Measurements from ENCODE around the gene SLC17A5.

SLC17A5 gene

DNA sequence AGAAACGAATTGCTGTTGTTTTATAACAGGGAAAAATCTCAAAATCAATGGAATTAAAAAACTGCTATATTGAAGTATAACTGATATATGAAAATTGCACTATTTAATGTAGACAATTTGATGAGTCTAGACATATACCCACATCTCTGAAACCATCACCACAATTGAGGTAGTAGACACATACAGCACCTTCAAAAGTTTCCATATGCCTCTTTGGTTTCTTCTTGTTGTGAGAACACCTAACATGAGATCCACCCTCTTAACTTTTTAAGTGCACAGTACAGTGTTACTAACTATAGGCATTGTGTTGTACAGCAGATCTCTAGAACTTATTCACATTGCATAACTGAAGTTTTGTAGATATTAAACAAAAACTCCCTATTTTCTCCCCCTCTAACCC, 14.0 kb upstream of the SLC17A5 start:
- Mint-ChIP-seq H3K27ac (no peak overlapping the region), H3K36me3 (ENCODE audit: low read depth) (no peaks in the 10 kb centered on the region), H3K27me3 (ENCODE audit: low read depth, poor library complexity) (peaks cover 26% of the 10 kb centered on the region), H3K9me3 (no peaks in the 10 kb centered on the region), H3K4me3 (no peak overlapping the region), H3K4me1 (no peaks in the 10 kb centered on the region)
- TF ChIP-seq, protein P1, sequence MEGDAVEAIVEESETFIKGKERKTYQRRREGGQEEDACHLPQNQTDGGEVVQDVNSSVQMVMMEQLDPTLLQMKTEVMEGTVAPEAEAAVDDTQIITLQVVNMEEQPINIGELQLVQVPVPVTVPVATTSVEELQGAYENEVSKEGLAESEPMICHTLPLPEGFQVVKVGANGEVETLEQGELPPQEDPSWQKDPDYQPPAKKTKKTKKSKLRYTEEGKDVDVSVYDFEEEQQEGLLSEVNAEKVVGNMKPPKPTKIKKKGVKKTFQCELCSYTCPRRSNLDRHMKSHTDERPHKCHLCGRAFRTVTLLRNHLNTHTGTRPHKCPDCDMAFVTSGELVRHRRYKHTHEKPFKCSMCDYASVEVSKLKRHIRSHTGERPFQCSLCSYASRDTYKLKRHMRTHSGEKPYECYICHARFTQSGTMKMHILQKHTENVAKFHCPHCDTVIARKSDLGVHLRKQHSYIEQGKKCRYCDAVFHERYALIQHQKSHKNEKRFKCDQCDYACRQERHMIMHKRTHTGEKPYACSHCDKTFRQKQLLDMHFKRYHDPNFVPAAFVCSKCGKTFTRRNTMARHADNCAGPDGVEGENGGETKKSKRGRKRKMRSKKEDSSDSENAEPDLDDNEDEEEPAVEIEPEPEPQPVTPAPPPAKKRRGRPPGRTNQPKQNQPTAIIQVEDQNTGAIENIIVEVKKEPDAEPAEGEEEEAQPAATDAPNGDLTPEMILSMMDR (IDR thresholded peaks at IDR 0.05), result no peak
- DNase-seq, result no peak

DNA sequence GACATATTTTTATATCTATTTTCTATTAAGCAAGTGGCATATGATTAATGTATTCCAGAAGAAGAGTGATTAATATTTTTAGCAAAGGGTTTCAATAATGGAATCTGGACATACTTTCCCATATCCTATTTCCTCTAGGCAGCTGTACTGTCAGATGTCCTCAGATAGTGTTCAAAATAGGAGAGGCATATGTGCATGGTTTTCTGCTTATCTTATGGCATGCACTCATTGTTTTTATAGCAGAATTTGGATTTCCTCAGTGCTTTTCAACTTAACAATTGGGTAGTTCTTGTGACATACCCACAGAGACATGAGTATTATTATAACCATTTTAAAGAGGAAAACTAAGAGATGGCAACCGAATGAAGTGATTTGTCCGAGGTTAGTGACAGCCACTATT, 12.6 kb upstream of the SLC17A5 start:
- Mint-ChIP-seq H3K36me3 (ENCODE audit: low read depth) (no peaks in the 10 kb centered on the region), H3K27ac (no peak overlapping the region), H3K9me3 (peaks cover 5% of the 10 kb centered on the region), H3K4me3 (no peak overlapping the region), H3K27me3 (ENCODE audit: low read depth, poor library complexity) (peaks cover 26% of the 10 kb centered on the region), H3K4me1 (no peaks in the 10 kb centered on the region)
- TF ChIP-seq, protein P1 (IDR thresholded peaks at IDR 0.05), result no peak
- no peak for DNase-seq

DNA sequence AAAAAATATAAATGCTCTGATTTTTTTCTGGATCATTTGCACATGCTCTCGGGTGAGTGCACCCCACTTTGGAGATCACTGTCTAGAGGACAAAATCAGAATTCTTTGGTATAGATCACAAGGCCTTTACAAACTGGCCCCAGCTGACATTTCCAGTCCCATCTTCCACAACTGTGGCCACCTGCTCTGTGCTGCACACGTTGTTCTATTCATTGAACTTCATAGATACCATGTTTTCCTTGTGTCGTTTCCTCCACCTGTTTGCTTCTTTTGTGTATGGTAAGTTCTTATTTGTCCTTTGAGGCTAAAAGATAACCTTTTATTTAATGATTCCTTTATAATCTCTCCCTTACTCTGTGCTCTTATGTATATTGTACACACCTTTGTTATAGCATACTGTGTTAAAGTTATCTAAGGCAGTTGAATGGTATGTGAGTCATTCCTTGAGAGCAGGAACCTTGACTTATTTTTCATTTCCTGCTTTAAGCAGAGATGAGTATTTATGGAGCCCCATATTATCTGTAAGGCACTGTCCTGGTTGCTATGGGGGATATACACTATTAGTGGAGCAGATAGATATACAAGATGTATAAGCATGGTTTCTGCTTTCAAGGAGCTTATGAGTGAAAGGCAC, 12.0 kb upstream of the SLC17A5 start:
- DNase-seq, result no peak
- H3K9me3 Mint-ChIP-seq, result peaks cover 5% of the 10 kb centered on the region
- no peak overlapping the region for H3K27ac Mint-ChIP-seq
- no peaks in the 10 kb centered on the region for H3K36me3 Mint-ChIP-seq (ENCODE audit: low read depth)
- H3K4me1 Mint-ChIP-seq, result no peaks in the 10 kb centered on the region
- H3K27me3 Mint-ChIP-seq (ENCODE audit: low read depth, poor library complexity), result peaks cover 26% of the 10 kb centered on the region
- TF ChIP-seq, protein P1 (IDR thresholded peaks at IDR 0.05), result no peak
- H3K4me3 Mint-ChIP-seq, result no peak overlapping the region

DNA sequence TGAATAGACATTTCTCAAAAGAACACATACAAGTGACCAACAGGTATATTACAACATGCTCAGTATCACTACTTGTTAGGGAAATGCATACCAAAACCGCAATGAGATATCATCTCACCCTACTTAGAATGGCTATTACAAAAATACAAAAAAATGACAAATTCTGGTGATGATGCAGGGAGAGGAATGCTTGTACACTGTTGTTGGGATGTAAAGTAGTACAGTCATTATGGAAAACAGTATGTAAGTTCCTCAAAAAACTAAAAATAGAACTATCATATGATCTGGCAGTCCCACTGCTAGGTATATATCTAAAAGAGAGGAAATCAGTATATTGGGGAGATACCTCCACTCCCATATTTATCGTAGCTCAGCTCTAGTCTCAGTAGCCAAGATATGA, 10.9 kb upstream of the SLC17A5 start:
- Mint-ChIP-seq H3K4me1 (no peaks in the 10 kb centered on the region), H3K4me3 (no peak overlapping the region), H3K27me3 (ENCODE audit: low read depth, poor library complexity) (peaks cover 22% of the 10 kb centered on the region), H3K9me3 (peaks cover 5% of the 10 kb centered on the region), H3K27ac (no peak overlapping the region), H3K36me3 (ENCODE audit: low read depth) (no peaks in the 10 kb centered on the region)
- TF ChIP-seq, protein P1 (IDR thresholded peaks at IDR 0.05), result no peak
- no peak for DNase-seq

DNA sequence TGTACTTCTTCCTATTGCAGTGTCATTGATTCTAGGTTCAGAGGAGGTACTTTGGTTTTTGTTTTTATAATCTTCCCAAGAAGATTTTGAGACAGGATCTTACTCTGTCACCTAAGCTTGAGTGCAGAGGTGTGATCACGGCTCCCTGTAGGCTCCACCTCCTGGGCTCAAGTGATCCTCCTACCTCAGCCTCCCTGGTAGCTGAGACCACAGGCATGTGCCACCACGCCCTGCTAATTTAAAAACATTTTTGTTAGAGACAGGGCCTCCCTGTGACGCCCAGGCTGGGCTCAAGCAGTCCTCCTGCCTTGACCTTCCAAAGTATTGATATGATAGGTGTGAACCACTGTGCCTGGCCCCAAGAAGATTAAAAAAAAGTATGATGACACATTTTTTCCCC, 3.4 kb upstream of the SLC17A5 start:
- Mint-ChIP-seq H3K27ac (no peak overlapping the region), H3K4me3 (no peak overlapping the region)

More for the DNA sequence above, 3.4 kb upstream of the SLC17A5 start:
- Mint-ChIP-seq H3K27me3 (ENCODE audit: low read depth, poor library complexity) (peaks cover 5% of the 10 kb centered on the region), H3K4me1 (peaks cover 15% of the 10 kb centered on the region), H3K9me3 (peaks cover 5% of the 10 kb centered on the region), H3K36me3 (ENCODE audit: low read depth) (no peaks in the 10 kb centered on the region)
- TF ChIP-seq, protein P1 (IDR thresholded peaks at IDR 0.05), result no peak
- no peak for DNase-seq
